SKM-1 treated with dmso at 0.1 percent for 144 hours (cell line): ENCODE results near the gene WNT9B.

ENCODE experiments used
- DNase-seq: peaks from one replicate; lab custom pipeline; 2025; ENCODE audit not compliant: unreplicated experiment; lab: John Stamatoyannopoulos, UW

The WNT9B gene

GRCh38 chr17:46853896-46854444 is 2.6 kb downstream of the WNT9B start:
- no peak for DNase-seq

DNA sequence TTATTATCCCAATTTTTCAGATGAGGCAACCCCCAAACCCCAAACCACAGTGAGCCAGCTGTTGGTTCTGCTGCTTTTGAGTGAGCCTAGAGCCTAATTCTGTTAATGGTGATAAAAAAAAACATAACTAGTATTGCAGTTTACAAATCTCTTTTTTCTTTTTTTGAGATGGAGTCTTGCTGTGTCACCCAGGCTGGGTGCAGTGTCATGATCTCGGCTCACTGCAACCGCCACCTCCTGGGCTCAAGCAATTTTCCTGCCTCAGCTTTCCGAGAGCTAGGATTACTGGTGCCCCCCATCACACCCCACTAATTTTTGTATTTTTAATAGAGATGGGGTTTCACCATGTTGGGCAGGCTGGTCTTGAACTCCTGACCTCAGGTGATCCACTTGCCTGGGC is 3.1 kb downstream of the WNT9B start:
- no peak for DNase-seq

- no peak for DNase-seq
Measured at GRCh38 chr17:46854948-46855347, 3.6 kb downstream of the WNT9B start.

- no peak for DNase-seq
Measured at GRCh38 chr17:46857600-46857999, 6.2 kb downstream of the WNT9B start.

DNA sequence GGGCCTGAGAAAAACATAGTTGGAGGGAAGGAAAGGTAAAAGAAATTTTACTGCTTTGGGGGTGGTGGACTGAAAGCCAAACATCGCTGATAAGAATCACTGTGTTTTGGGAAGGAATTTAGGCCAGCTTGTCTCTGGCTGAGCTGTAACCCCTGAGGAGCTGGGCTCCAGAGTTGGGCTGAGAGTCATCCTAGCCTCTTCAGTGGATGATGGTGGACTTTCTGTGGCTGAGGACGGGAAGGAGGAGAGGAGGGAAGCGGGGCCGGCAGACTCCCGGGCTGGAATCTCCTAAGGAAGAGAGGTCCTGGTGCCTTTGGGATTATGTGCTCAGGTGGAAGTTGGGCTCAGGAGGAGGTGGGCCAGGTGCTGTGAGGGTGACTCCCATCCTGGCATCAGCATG is 8.6 kb downstream of the WNT9B start:
- DNase-seq: no peak

- no peak for DNase-seq
Measured at GRCh38 chr17:46862949-46863348, 11.6 kb downstream of the WNT9B start.

DNA sequence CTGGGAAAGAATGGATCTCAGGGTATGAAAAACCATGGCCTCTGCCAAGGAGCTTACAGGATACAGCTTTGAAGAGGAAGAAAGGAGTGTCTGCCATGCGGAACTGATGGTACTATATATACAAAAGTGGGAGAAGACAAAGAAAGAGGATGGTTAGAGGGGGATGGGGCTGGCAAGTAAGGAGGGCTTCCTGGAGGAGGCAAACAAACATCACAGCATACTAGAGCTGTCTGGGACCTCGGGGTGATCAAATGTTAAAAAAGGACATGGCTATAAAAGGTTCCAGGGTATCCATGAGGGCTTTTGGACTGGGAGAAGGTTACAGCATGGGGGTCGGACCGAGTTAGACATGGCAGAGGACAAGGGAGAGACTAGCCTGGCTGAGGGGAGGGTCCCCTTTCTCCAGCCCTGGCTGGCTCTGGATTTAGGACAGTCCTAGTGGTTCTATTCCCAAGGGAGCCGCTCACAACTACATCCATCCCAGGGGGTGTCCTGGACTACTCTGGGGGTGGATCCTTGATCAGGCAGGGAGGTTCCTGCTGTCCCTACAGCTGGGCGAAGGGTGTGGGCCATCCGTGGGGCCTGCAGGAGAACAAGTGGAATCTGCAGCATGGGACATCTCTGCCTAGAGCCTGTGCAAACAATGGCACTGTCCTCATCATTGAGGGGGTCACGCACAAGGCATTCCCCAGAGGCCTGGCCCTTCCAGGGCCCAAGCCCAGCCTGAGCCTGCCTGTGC is 12.2 kb downstream of the WNT9B start:
- no peak for DNase-seq

GRCh38 chr17:46865100-46865499 is 13.7 kb downstream of the WNT9B start:
- no peak for DNase-seq

DNA sequence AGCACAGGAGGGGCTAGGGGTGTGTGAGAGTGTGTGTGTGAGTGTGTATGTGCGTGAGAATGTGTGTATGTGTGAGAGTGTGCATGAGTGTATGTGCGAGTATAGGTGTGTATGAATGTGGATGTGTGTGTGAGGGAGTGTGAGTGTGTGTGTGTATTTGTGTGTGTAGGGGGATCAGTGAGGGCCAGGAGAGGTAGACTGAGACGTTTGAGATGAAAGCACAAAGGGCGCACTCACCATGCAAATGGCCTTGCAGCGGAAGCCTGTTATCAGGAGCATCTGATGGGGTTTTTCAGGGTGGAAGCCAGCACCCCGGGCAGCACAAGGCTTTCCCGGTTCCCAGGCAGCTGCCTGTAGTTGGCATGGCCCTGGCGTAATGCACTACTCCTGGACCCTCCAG is 14.9 kb downstream of the WNT9B start:
- DNase-seq: no peak

DNA sequence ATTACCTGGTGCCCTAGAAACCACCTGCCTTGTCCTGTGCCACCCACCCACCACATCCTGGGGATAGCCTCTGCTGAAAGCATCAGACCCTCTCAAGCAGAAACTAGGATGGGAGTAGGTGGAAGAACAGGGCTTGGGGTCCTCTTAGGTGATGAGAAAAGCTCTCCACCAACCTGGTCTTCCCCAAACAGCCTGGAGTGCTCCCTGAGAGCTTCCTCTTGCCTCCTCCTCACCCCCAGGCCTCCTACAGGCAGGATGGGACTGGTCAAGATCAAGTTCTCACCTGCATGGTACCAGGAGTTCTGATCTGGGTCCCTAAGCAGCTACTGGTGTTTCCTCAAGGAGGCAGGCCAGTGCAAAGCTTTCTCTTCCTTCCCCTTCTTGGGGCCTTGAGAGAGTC is 15.4 kb downstream of the WNT9B start:
- DNase-seq: no peak

- DNase-seq: no peak
Measured at GRCh38 chr17:46868689-46869187, 17.4 kb downstream of the WNT9B start.

DNA sequence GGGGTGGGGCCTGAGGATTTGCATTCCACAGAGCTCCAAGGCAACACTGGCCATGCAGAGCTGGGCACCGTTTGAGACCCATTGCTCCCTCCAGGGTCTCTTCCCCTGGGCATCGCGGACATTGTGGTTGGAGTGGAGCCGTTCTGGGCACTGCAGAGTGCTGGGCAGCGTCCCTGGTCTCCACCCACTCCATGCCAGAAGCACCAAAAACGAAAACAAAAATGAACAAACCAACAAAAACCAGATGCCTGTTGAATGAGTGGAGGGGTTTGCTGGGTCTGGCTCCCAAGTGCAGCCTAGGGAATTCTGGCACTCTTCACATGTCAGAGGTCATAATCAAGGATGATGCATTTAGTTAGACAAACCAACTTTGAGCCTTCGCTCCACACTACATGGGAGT is 17.9 kb downstream of the WNT9B start:
- no peak for DNase-seq

DNA sequence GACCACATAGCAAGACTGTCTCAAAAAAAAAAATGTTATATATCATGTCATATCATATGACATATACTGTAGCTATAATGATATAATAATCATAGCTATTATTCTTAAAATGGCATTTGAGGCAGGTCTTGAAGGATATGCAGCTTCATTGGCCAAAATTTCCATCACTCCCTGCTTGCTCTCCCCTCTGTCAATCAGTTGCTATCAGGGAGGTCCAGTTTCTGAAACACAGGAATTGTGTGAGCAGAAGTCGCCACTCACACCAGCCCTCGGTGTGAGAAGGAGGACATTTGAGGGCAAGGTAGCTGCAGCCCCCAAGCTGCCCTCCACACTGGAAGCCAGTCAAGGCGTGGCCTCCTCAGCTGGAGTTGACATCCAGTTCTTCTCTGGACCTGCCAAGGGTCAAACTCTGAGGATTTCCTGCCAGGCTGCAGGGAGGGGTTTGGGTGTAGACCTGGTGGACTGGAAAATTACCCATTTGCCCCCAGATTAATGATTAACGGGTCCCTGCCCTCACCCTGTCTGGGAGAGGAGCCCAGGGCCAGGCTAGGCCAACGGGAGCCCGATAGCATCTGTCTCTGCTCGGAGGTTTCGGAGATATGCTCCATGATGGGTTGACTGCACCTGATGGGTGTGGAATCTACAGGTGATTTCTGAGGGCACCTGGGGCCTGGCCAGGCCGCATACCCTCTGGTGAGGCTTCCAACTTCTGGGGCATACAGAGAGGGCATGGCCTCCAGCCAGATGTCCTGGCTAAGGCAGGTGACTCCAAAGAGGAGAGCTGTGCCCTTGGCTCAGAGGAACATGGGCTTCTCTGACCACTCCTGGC is 18.8 kb downstream of the WNT9B start:
- DNase-seq: no peak

DNA sequence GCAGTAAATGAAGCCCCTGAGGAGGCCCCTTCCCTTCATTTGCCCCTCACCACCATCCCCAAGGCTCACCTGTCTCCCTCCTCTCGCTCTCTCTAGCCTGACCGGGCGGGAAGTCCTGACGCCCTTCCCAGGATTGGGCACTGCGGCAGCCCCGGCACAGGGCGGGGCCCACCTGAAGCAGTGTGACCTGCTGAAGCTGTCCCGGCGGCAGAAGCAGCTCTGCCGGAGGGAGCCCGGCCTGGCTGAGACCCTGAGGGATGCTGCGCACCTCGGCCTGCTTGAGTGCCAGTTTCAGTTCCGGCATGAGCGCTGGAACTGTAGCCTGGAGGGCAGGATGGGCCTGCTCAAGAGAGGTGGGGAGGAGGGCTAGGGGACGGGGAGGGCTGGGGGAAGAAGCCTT is 21.0 kb downstream of the WNT9B start:
- no peak for DNase-seq

DNA sequence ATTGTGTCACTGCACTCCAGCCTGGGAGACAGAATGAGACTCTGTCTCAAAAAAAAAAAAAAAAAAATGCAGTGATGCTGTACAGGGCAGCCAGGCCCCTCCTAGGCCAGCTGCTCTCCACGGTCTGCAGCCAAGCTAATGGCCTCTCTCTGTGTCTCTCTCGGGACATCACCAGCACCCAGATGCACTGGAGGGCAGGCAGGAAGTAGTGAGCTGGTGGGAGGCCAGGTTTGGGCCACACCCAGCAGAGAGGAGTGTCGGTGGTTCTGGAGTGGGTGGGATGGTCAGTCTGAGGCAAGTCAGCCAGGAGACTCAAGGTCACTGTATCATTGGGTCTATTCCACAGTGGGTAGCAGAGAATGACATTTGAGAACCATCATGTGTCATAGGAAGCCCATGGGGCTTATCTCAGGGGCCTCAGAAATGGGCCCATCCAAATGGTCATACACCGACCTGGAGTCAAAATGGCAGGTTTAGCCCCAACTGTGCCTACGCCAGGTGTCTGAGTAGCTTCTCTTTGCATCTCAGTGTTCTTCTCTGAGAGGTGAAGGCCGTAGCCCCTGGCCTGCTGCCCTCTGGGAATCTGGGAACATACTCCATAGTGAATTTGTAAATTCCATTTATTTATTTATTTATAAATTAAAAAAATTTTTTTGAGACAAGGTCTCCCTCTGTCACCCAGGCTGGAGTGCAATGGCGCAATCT is 22.7 kb downstream of the WNT9B start:
- no peak for DNase-seq

GRCh38 chr17:46874906-46875305 is 23.5 kb downstream of the WNT9B start:
- no peak for DNase-seq

- DNase-seq: no peak
Measured at GRCh38 chr17:46875849-46876352, 24.5 kb downstream of the WNT9B start.

DNA sequence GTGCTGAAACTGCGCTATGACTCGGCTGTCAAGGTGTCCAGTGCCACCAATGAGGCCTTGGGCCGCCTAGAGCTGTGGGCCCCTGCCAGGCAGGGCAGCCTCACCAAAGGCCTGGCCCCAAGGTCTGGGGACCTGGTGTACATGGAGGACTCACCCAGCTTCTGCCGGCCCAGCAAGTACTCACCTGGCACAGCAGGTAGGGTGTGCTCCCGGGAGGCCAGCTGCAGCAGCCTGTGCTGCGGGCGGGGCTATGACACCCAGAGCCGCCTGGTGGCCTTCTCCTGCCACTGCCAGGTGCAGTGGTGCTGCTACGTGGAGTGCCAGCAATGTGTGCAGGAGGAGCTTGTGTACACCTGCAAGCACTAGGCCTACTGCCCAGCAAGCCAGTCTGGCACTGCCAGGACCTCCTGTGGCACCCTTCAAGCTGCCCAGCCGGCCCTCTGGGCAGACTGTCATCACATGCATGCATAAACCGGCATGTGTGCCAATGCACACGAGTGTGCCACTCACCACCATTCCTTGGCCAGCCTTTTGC is 25.0 kb downstream of the WNT9B start:
- DNase-seq: no peak

- DNase-seq: no peak
Measured at GRCh38 chr17:46876926-46877325, 25.5 kb downstream of the WNT9B start.

GRCh38 chr17:46877466-46877865 is 26.1 kb downstream of the WNT9B start:
- no peak for DNase-seq

DNA sequence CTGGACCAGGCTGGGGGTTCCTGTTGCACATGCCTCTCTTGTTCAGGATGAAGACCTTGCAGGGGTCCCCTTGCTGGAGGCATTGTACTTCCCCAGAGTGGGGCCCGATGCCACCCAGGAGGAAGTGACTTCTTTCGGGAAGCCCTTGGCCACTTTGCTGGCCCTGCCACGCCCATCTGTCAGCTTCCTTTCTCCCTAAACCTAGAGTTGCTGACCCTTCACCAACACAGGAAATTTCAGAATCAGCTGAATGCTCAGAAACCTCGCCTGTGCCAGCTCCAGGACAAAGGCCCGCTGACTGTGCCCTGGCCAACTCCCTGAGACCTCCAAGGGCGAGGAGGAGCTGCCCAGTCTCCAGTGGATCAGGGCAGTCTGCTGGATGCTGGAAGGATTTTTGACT is 26.7 kb downstream of the WNT9B start:
- DNase-seq: no peak
